Ovary (tissue), 3 donors: ENCODE measurements around the gene PAM.

ENCODE experiments used
- CTCF ChIP-seq, 3 donors: fragments of 450-650 bp in 2 of 3; fragments of 200-600 bp in 1 of 3; IDR thresholded peaks; one replicate each; pipeline versions ENCODE4 v1.5.1 to v1.8.0; 2016 to 2022; ENCODE audit warnings: antibody characterized with exemption in 3 of 3, mild to moderate bottlenecking in 1 of 3
- EP300 ChIP-seq: sonication (generic); formaldehyde crosslinking; IDR thresholded peaks from one replicate; pipeline ENCODE4 v1.6.1; 2017; ENCODE audit warnings: antibody characterized with exemption
- POLR2A ChIP-seq: fragments of 450-650 bp; IDR thresholded peaks from one replicate; pipeline ENCODE4 v1.6.1; 2017; ENCODE audit warnings: antibody characterized with exemption, mild to moderate bottlenecking, moderate library complexity
- donor health status: DM: no; HTN: no; CAD: no.

GRCh38 chr5:102932781-102933180, 177.7 kb downstream of the PAM start:
- TF ChIP-seq POLR2A (no peak), CTCF (IDR thresholded peaks at IDR 0.05) (no peak), EP300 (no peak)
